Hepatocyte (in vitro differentiated cells): Measurements from ENCODE around the gene CAB39. TPM values are rescaled to one million over a fixed set of nuclear protein-coding genes. Genes with fewer than 3 reads are reported as not detected.

Experiments
- DNase-seq: peaks from one replicate; pipeline ENCODE4 v3.0.0-alpha.2; 2016; ENCODE audit warnings: low spot score
- H2AFZ ChIP-seq: fragments of 200-600 bp; sonication (generic); 2 replicates; pipeline ENCODE4 v1.6.0; 2016; ENCODE audit warnings: antibody characterized with exemption, mild to moderate bottlenecking
- H3K27ac ChIP-seq: fragments of 200-600 bp; sonication (generic); 2 replicates; pipeline ENCODE4 v1.5.1; 2016; ENCODE audit warnings: mild to moderate bottlenecking
- H3K27me3 ChIP-seq: fragments of 200-600 bp; sonication (generic); 2 replicates; pipeline ENCODE4 v1.6.1; 2016
- H3K36me3 ChIP-seq: fragments of 200-600 bp; sonication (generic); replicated peaks from 2 replicates; pipeline ENCODE4 v1.5.1; 2016; ENCODE audit warnings: low read depth; ENCODE audit not compliant: insufficient read depth
- H3K4me1 ChIP-seq: fragments of 200-600 bp; sonication (generic); 2 replicates; pipeline ENCODE4 v1.5.1; 2016; ENCODE audit warnings: mild to moderate bottlenecking, moderate library complexity; ENCODE audit not compliant: insufficient read depth
- H3K4me2 ChIP-seq: fragments of 200-600 bp; sonication (generic); 2 replicates; pipeline ENCODE4 v1.6.0; 2016
- H3K4me3 ChIP-seq: fragments of 200-600 bp; sonication (generic); 2 replicates; pipeline ENCODE4 v1.5.1; 2016; ENCODE audit warnings: mild to moderate bottlenecking
- H3K79me2 ChIP-seq: fragments of 200-600 bp; sonication (generic); 2 replicates; pipeline ENCODE4 v1.6.0; 2017; ENCODE audit warnings: mild to moderate bottlenecking
- H3K9me2 ChIP-seq: fragments of 200-600 bp; sonication (generic); replicated peaks from 2 replicates; pipeline ENCODE4 v1.6.0; 2017; ENCODE audit warnings: mild to moderate bottlenecking; ENCODE audit not compliant: insufficient read depth
- H3K9me3 ChIP-seq: fragments of 200-600 bp; sonication (generic); 2 replicates; pipeline ENCODE4 v1.5.1; 2016; ENCODE audit warnings: low read depth, mild to moderate bottlenecking
- H4K20me1 ChIP-seq: fragments of 200-600 bp; sonication (generic); 2 replicates; pipeline ENCODE4 v1.6.0; 2016; ENCODE audit warnings: mild to moderate bottlenecking; ENCODE audit not compliant: insufficient read depth, poor library complexity, severe bottlenecking
- CTCF ChIP-seq: fragments of 200-600 bp; sonication (generic); IDR thresholded peaks from 2 replicates; pipeline ENCODE4 v1.5.1; 2016; ENCODE audit warnings: antibody characterized with exemption, mild to moderate bottlenecking; ENCODE audit not compliant: poor library complexity
- EZH2 ChIP-seq: fragments of 200-600 bp; sonication (generic); IDR thresholded peaks from 2 replicates; pipeline ENCODE4 v1.6.1; 2016; ENCODE audit warnings: antibody characterized with exemption, mild to moderate bottlenecking, borderline replicate concordance
- EZH2phosphoT487 ChIP-seq: fragments of 200-600 bp; sonication (generic); IDR thresholded peaks from one replicate; pipeline ENCODE4 v1.6.1; 2018; ENCODE audit warnings: antibody characterized with exemption, mild to moderate bottlenecking, low read depth, moderate library complexity; ENCODE audit not compliant: unreplicated experiment, severe bottlenecking
- WGBS: methylation state at CpG from one replicate; pipeline ENCODE4 v1.1.6; 2016; ENCODE audit warnings: low lambda C conversion rate; ENCODE audit errors: missing lambda C conversion rate; 5-methylcytosine and 5-hydroxymethylcytosine counted together
- polyA plus RNA-seq: library from polyadenylated mRNA; unstranded; fragments of >200 nt; fragmentation: Nextera tagmentation; extraction: Ambion mirVana; gene quantifications from 2 replicates; pipeline ENCODE4 v1.2.1, GENCODE V29; 2016
- total RNA-seq: library from RNA; depleted of rRNA; stranded (reverse); fragments of >200 nt; gene quantifications from 2 replicates; pipeline ENCODE4 v1.2.3, GENCODE V29; 2014

The CAB39 gene
- total and polyA plus RNA-seq, 2 experiments from 2014 or later, result 38.5 to 84.4 TPM

GRCh38 chr2:230680463-230681170 is 32.0 kb upstream of the CAB39 start:
- H3K27me3 ChIP-seq, result no peaks in the 10 kb centered on the region
- TF ChIP-seq EZH2, result no peak
- TF ChIP-seq CTCF, result no peak
- TF ChIP-seq EZH2phosphoT487, result no peak

GRCh38 chr2:230681171-230681545 is 31.5 kb upstream of the CAB39 start:
- H3K9me3 ChIP-seq, result no peaks in the 10 kb centered on the region
- H2AFZ ChIP-seq, result no peak overlapping the region
- no peak overlapping the region for H3K4me3 ChIP-seq
- H3K36me3 ChIP-seq, result no peaks in the 10 kb centered on the region
- 65% methylated on average over 7 of the region's 7 CpGs for WGBS
- no peaks in the 10 kb centered on the region for H3K9me2 ChIP-seq
- DNase-seq, result no peak
- peaks cover 5% of the 10 kb centered on the region for H3K4me1 ChIP-seq
- H4K20me1 ChIP-seq, result no peaks in the 10 kb centered on the region
- H3K4me2 ChIP-seq, result no peak overlapping the region
- H3K79me2 ChIP-seq, result no peaks in the 10 kb centered on the region
- TF ChIP-seq EZH2phosphoT487 (no peak), CTCF (no peak), EZH2 (no peak)
- no peak overlapping the region for H3K27ac ChIP-seq
- no peaks in the 10 kb centered on the region for H3K27me3 ChIP-seq

More at GRCh38 chr2:230680463-230681170, 32.0 kb upstream of the CAB39 start:
- no peak overlapping the region for H3K4me2 ChIP-seq
- WGBS, result 93% methylated on average over 11 of the region's 11 CpGs
- DNase-seq, result no peak
- H2AFZ ChIP-seq, result no peak overlapping the region
- no peaks in the 10 kb centered on the region for H3K9me2 ChIP-seq
- no peaks in the 10 kb centered on the region for H3K9me3 ChIP-seq
- H3K4me3 ChIP-seq, result no peak overlapping the region
- H3K79me2 ChIP-seq, result no peaks in the 10 kb centered on the region
- H3K4me1 ChIP-seq, result peaks cover 5% of the 10 kb centered on the region
- no peaks in the 10 kb centered on the region for H3K36me3 ChIP-seq
- no peak overlapping the region for H3K27ac ChIP-seq
- no peaks in the 10 kb centered on the region for H4K20me1 ChIP-seq

GRCh38 chr2:230682546-230682945 is 30.1 kb upstream of the CAB39 start:
- TF ChIP-seq CTCF (no peak), EZH2 (no peak)
- no peaks in the 10 kb centered on the region for H3K79me2 ChIP-seq
- H3K27ac ChIP-seq, result no peak overlapping the region
- H3K9me2 ChIP-seq, result no peaks in the 10 kb centered on the region
- H3K36me3 ChIP-seq, result no peaks in the 10 kb centered on the region
- no peak overlapping the region for H2AFZ ChIP-seq
- no peak overlapping the region for H3K4me3 ChIP-seq
- peaks cover 10% of the 10 kb centered on the region for H3K4me1 ChIP-seq
- DNase-seq, result no peak
- H4K20me1 ChIP-seq, result no peaks in the 10 kb centered on the region
- WGBS, result 91% methylated on average over 3 of the region's 3 CpGs
- no peak overlapping the region for H3K4me2 ChIP-seq
- no peaks in the 10 kb centered on the region for H3K9me3 ChIP-seq
- no peaks in the 10 kb centered on the region for H3K27me3 ChIP-seq
